B cell (primary cell): Measurements from ENCODE around the gene DPCD.

Experiments used
- CTCF ChIP-seq: fragments of 200-600 bp; IDR thresholded peaks from one replicate; pipeline ENCODE4 v1.8.0; 2022; ENCODE audit warnings: antibody characterized with exemption, mild to moderate bottlenecking
- EZH2 ChIP-seq: IDR thresholded peaks from 2 replicates; pipeline ENCODE4 v1.6.1; 2012; ENCODE audit warnings: borderline replicate concordance, low read depth, mild to moderate bottlenecking, moderate library complexity, low read length; ENCODE audit not compliant: insufficient read depth, poor library complexity, severe bottlenecking

GRCh38 chr10:101612086-101612485 is 24.0 kb downstream of the DPCD start:
- no peak for TF ChIP-seq CTCF
- TF ChIP-seq EZH2 = no peak
